B cell (primary cell): ENCODE data around the gene TBC1D22B. TPM values are rescaled to one million over a fixed set of nuclear protein-coding genes. Genes with fewer than 3 reads are reported as not detected.
A peak's percentile ranks its signal among the peaks of the same experiment; 100 is the strongest.

Experiments
- ATAC-seq: fragments of 200-7000 bp; cut with Tn5 transposase; one replicate; pipeline ENCODE4 v1.10.0; 2021; ENCODE audit warnings: low read depth, mild to moderate bottlenecking, moderate number of reproducible peaks, moderate library complexity
- CTCF ChIA-PET: fragments of 350-600 bp; sonication (Branson Sonifier 250); formaldehyde crosslinking; loops from one replicate; lab custom pipeline; 2021; ENCODE audit warnings: antibody characterized with exemption, inconsistent platforms; lab: Charles Lee
- POLR2A ChIA-PET: fragments of 350-600 bp; sonication (Branson Sonifier 250); formaldehyde crosslinking; loops from one replicate; lab custom pipeline; 2021; ENCODE audit warnings: antibody characterized with exemption; lab: Charles Lee
- DNase-seq: peaks from one replicate; pipeline ENCODE4 v3.0.0; 2013
- H2AFZ ChIP-seq: 2 replicates; pipeline ENCODE4 v1.6.1; 2012; ENCODE audit warnings: mild to moderate bottlenecking, low read depth, low read length; ENCODE audit not compliant: insufficient read depth, poor library complexity, severe bottlenecking
- H3K27ac ChIP-seq, 2 donors: 1 replicate in 1 of 2; 2 replicates in 1 of 2; pipeline ENCODE4 v1.5.1; 2012 to 2013; ENCODE audit warnings: low read length in 2 of 2, mild to moderate bottlenecking in 2 of 2, moderate library complexity in 1 of 2
- H3K27me3 ChIP-seq, 4 experiments: fragments of 200-600 bp in 1 of 4; sonication (generic) in 1 of 4; replicated peaks in 1 of 4; 1 replicate in 2 of 4; 2 replicates in 2 of 4; pipeline versions ENCODE4 v1.6.1 to v1.7.0; 2013 to 2016; ENCODE audit warnings: low read length in 3 of 4, mild to moderate bottlenecking in 2 of 4, mixed read lengths in 1 of 4, moderate library complexity in 1 of 4; ENCODE audit not compliant: insufficient read depth in 4 of 4, control insufficient read depth in 3 of 4; ENCODE audit errors: control extremely low read depth in 1 of 4
- H3K36me3 ChIP-seq, 2 experiments: replicated peaks in 1 of 2; 1 replicate in 1 of 2; 2 replicates in 1 of 2; pipeline versions ENCODE4 v1.6.1 to v1.7.1; 2013; ENCODE audit warnings: low read length in 1 of 2; ENCODE audit not compliant: insufficient read depth in 2 of 2, control insufficient read depth in 1 of 2; ENCODE audit errors: control extremely low read depth in 1 of 2, extremely low read depth in 1 of 2
- H3K4me1 ChIP-seq, 2 donors: fragments of 200-600 bp in 1 of 2; sonication (generic) in 1 of 2; 1 replicate in 1 of 2; 2 replicates in 1 of 2; pipeline versions ENCODE4 v1.5.1 to v1.6.1; 2013 to 2017; ENCODE audit warnings: low read length in 2 of 2; ENCODE audit not compliant: control insufficient read depth in 2 of 2, insufficient read depth in 2 of 2
- H3K4me2 ChIP-seq: replicated peaks from 2 replicates; pipeline ENCODE3; 2012; ENCODE audit warnings: mild to moderate bottlenecking, low read depth, low read length; ENCODE audit not compliant: poor library complexity, severe bottlenecking
- H3K4me3 ChIP-seq, 5 experiments: fragments of 200-600 bp in 1 of 5; sonication (generic) in 1 of 5; 1 replicate in 3 of 5; 2 replicates in 2 of 5; pipeline versions ENCODE4 v1.5.1 to v1.7.0; 2011 to 2016; ENCODE audit warnings: low read length in 4 of 5, mild to moderate bottlenecking in 4 of 5, low read depth in 2 of 5, control low read depth in 1 of 5, moderate library complexity in 1 of 5; ENCODE audit not compliant: insufficient read depth in 1 of 5; ENCODE audit errors: control extremely low read depth in 1 of 5, extremely low read depth in 1 of 5
- H3K79me2 ChIP-seq: fragments of 200-600 bp; sonication (generic); one replicate; pipeline ENCODE4 v1.6.0; 2016; ENCODE audit warnings: low read length; ENCODE audit not compliant: control insufficient read depth, insufficient read depth
- H3K9ac ChIP-seq: fragments of 200-600 bp; sonication (generic); 2 replicates; pipeline ENCODE4 v1.6.1; 2017; ENCODE audit warnings: mild to moderate bottlenecking, low read length, moderate library complexity
- H3K9me3 ChIP-seq, 3 donors: one replicate each; pipeline versions ENCODE4 v1.6.1 to v1.7.1; 2013; ENCODE audit warnings: low read length in 2 of 3; ENCODE audit not compliant: control insufficient read depth in 2 of 3, insufficient read depth in 1 of 3; ENCODE audit errors: control extremely low read depth in 1 of 3
- H4K20me1 ChIP-seq: 2 replicates; pipeline ENCODE4 v1.6.0; 2012; ENCODE audit warnings: mild to moderate bottlenecking, low read length; ENCODE audit not compliant: insufficient read depth, control insufficient read depth, poor library complexity, severe bottlenecking
- H3K27ac Mint-ChIP-seq: one replicate; pipeline ENCODE4 v1.8.0; 2021; ENCODE audit warnings: mixed read lengths
- H3K27me3 Mint-ChIP-seq: one replicate; pipeline ENCODE4 v1.8.0; 2021; ENCODE audit warnings: mixed read lengths
- H3K4me1 Mint-ChIP-seq: one replicate; pipeline ENCODE4 v1.8.0; 2021; ENCODE audit warnings: mixed read lengths
- H3K4me3 Mint-ChIP-seq: one replicate; pipeline ENCODE4 v1.8.0; 2021; ENCODE audit warnings: mixed read lengths
- H3K9me3 Mint-ChIP-seq: one replicate; pipeline ENCODE4 v1.8.0; 2022; ENCODE audit warnings: mixed read lengths; ENCODE audit not compliant: insufficient read depth
- CTCF ChIP-seq: fragments of 200-600 bp; IDR thresholded peaks from one replicate; pipeline ENCODE4 v1.8.0; 2022; ENCODE audit warnings: antibody characterized with exemption, mild to moderate bottlenecking
- EZH2 ChIP-seq: IDR thresholded peaks from 2 replicates; pipeline ENCODE4 v1.6.1; 2012; ENCODE audit warnings: borderline replicate concordance, low read depth, mild to moderate bottlenecking, moderate library complexity, low read length; ENCODE audit not compliant: insufficient read depth, poor library complexity, severe bottlenecking
- WGBS: methylation state at CpG from one replicate; pipeline ENCODE4 v1.1.5; 2013; ENCODE audit warnings: missing lambda C conversion rate; ENCODE audit not compliant: insufficient coverage; 5-methylcytosine and 5-hydroxymethylcytosine counted together
- intact Hi-C: fragments of 100-400 bp; cut with micrococcal nuclease; formaldehyde crosslinking; loops from one replicate; pipeline ENCODE4 v1.10.0; 2022
- polyA plus RNA-seq: library from polyadenylated mRNA; depleted of rRNA; stranded (reverse); fragments of >200 nt; gene quantifications from 2 replicates; pipeline ENCODE4 v1.2.3, GENCODE V29; 2012
- total RNA-seq, 2 donors: library from RNA; stranded (reverse); fragments of 120-200 nt in 1 of 2; gene quantifications; 1 replicate in 1 of 2; 2 replicates in 1 of 2; pipeline versions ENCODE4 v1.2.3 to v1.2.4, GENCODE V29; 2013 to 2022

TBC1D22B gene
- total and polyA plus RNA-seq, 2 donors (not counting 1 experiment from before 2014, with no cell fraction given), result 5.1 to 12.5 TPM

DNA sequence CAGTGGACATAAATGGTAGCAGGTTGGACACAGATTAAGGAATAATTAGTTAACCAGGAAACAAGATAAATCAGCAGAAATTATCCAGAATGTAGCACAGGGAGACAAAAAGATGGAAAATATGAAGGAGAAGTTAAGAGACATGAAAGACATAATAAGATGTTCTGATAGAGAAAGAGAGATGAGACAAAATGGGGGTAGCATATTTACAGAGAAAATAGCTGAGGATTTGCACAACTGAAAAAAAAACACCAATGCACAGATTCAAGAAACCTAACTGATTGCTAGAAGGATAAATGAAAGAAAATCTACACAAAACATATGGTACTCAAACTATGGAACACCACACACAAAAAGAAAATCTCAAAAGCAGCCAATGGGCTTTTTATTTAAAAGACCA is 34.6 kb upstream of the TBC1D22B start:
- ATAC-seq, result no peak
- Histone ChIP-seq H2AFZ (peak overlapping the region; percentile 77), H3K9ac (peak overlapping the region; percentile 66), H3K4me2 (peak overlapping the region; percentile 88), H4K20me1 (no peaks in the 10 kb centered on the region), H3K9me3 (no peaks in the 10 kb centered on the region), H3K36me3 (no peaks in the 10 kb centered on the region), H3K27me3 (no peaks in the 10 kb centered on the region), H3K4me1 (peaks cover 5 to 12% of the 10 kb centered on the region in 2 donors), H3K27ac (no peak overlapping the region), H3K79me2 (no peaks in the 10 kb centered on the region), H3K4me3 (peak overlapping the region in 4 of 5 experiments; percentile 68 to 86 (median 72))
- DNase-seq, result no peak
- POLR2A ChIA-PET, result interaction anchor here (0.6 kb wide), 1 partner anchor 190 kb away, joined by 3 read pairs; no protein-coding TSS in a partner anchor
- Mint-ChIP-seq H3K27ac (no peak overlapping the region), H3K4me1 (peaks cover 11% of the 10 kb centered on the region), H3K9me3 (no peaks in the 10 kb centered on the region), H3K4me3 (peak overlapping the region; percentile 91), H3K27me3 (no peaks in the 10 kb centered on the region)
- CTCF ChIA-PET, result interaction anchor here (1.5 kb wide), 1 partner anchor 245 kb away, joined by 5 read pairs; no protein-coding TSS in a partner anchor
- no peak for TF ChIP-seq EZH2
- TF ChIP-seq CTCF, result no peak
- intact Hi-C loops, result loop anchor here (1.0 to 2.0 kb wide), 2 partner anchors 15 to 34 kb away; partner anchors contain the start of gene TBC1D22B

GRCh38 chr6:37225350-37226169 is 32.0 kb upstream of the TBC1D22B start:
- no peaks in the 10 kb centered on the region for H3K27me3 Mint-ChIP-seq
- DNase-seq, result no peak
- ChIA-PET POLR2A (no interaction called here), CTCF (no interaction called here)
- H3K9me3 Mint-ChIP-seq, result no peaks in the 10 kb centered on the region
- no peaks in the 10 kb centered on the region for H3K36me3 ChIP-seq
- ATAC-seq, result no peak
- no peak overlapping the region for H3K4me2 ChIP-seq
- intact Hi-C loops, result no loop called here
- no peaks in the 10 kb centered on the region for H4K20me1 ChIP-seq
- peaks cover 5 to 12% of the 10 kb centered on the region in 2 donors for H3K4me1 ChIP-seq
- no peak overlapping the region for H3K27ac ChIP-seq
- H3K27ac Mint-ChIP-seq, result no peak overlapping the region
- WGBS, result 98% methylated on average over 2 of the region's 5 CpGs
- no peak overlapping the region for H3K4me3 Mint-ChIP-seq
- no peak overlapping the region for H3K9ac ChIP-seq
- no peaks in the 10 kb centered on the region for H3K9me3 ChIP-seq
- H3K4me3 ChIP-seq, result no peak overlapping the region
- H3K27me3 ChIP-seq, result no peaks in the 10 kb centered on the region
- H3K79me2 ChIP-seq, result no peaks in the 10 kb centered on the region
- TF ChIP-seq CTCF (no peak), EZH2 (no peak)
- H3K4me1 Mint-ChIP-seq, result peaks cover 11% of the 10 kb centered on the region
- no peak overlapping the region for H2AFZ ChIP-seq
